Esophagus muscularis mucosa (tissue), 4 donors: ENCODE results near the gene PLOD2. TPM values are rescaled to one million over a fixed set of nuclear protein-coding genes. Genes with fewer than 3 reads are reported as not detected.

ENCODE experiments used
- DNase-seq: peaks from one replicate; pipeline ENCODE4 v3.0.0-alpha.2; 2017; ENCODE audit errors: extremely low spot score
- H3K27ac ChIP-seq, 4 donors: fragments of 200-600 bp; sonication (generic); replicated peaks in 1 of 4; 1 replicate in 3 of 4; 2 replicates in 1 of 4; pipeline ENCODE4 v1.5.1; 2016 to 2019; ENCODE audit warnings: mild to moderate bottlenecking in 1 of 4
- H3K27me3 ChIP-seq, 4 donors: fragments of 200-600 bp; sonication (generic); one replicate each; pipeline versions ENCODE4 v1.5.1 to v1.6.0; 2016 to 2019
- H3K36me3 ChIP-seq, 4 donors: fragments of 200-600 bp; sonication (generic); one replicate each; pipeline ENCODE4 v1.5.1; 2016 to 2019
- H3K4me1 ChIP-seq, 4 donors: fragments of 200-600 bp; sonication (generic); one replicate each; pipeline ENCODE4 v1.5.1; 2016 to 2019
- H3K4me3 ChIP-seq, 4 donors: fragments of 200-600 bp; sonication (generic); 1 replicate in 2 of 4; 2 replicates in 2 of 4; pipeline ENCODE4 v1.5.1; 2016 to 2019; ENCODE audit warnings: mild to moderate bottlenecking in 4 of 4, moderate library complexity in 1 of 4
- H3K9me3 ChIP-seq, 4 donors: fragments of 200-600 bp; sonication (generic); 1 replicate in 3 of 4; 2 replicates in 1 of 4; pipeline ENCODE4 v1.5.1; 2016 to 2019
- EP300 ChIP-seq: sonication (generic); formaldehyde crosslinking; IDR thresholded peaks from one replicate; pipeline ENCODE4 v1.6.1; 2017; ENCODE audit warnings: antibody characterized with exemption
- POLR2A ChIP-seq: fragments of 450-650 bp; IDR thresholded peaks from one replicate; pipeline ENCODE4 v1.6.1; 2017; ENCODE audit warnings: antibody characterized with exemption, moderate library complexity, mild to moderate bottlenecking, low read depth
- POLR2AphosphoS5 ChIP-seq, 2 donors: sonication (generic); formaldehyde crosslinking; IDR thresholded peaks; one replicate each; pipeline ENCODE4 v1.6.1; 2017; ENCODE audit warnings: antibody characterized with exemption in 2 of 2
- WGBS: methylation state at CpG from one replicate; pipeline ENCODE4 v1.1.5; 2018; 5-methylcytosine and 5-hydroxymethylcytosine counted together
- intact Hi-C: fragments of 100-400 bp; cut with DNase I; formaldehyde crosslinking; loops from one replicate; pipeline ENCODE4 v1.15.1; 2023
- total RNA-seq, 4 donors: library from RNA; depleted of rRNA; stranded (reverse); fragments of >200 nt; gene quantifications; one replicate each; pipeline versions ENCODE4 v1.1.0 to v1.2.1, GENCODE V29; 2016
- TF ChIP-seq, protein P1 (sequence below), 3 experiments: fragments of 200-600 bp in 2 of 3; fragments of 450-650 bp in 1 of 3; sonication (generic) in 2 of 3; IDR thresholded peaks; one replicate each; pipeline ENCODE4 v1.5.1; 2017 to 2019; ENCODE audit warnings: antibody characterized with exemption in 3 of 3, mild to moderate bottlenecking in 2 of 3, moderate library complexity in 1 of 3

The PLOD2 gene
- total RNA-seq, 4 donors from 2014 or later: 48.2 to 84.7 (median 54.9) TPM

DNA sequence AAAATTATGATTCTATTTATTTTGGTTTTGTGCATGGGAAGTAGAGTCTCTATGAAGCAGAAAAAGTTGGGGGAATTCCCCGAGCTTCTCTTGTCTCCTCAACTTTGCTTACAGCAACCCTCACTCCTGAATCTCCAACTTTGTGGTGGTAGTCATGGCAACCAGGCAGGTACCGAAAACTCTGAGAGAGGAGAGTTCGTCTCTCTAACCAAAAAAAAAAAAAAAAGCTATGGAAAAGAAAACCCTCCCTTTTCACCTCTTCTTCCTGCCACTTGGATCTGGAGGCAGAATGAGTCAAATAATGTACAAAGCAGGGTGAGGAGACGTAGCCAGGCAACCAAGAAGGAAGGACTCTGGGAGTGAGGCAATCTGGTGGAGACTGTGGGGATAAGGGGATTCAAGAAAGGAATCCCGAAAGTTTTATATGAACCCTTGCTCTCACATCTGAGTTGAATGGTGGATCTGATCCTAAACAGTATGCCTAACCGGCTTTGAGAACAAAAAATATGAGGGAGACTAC lies 108.1 kb downstream of the PLOD2 start:
- Histone ChIP-seq H3K27me3 (no peaks in the 10 kb centered on the region), H3K9me3 (no peaks in the 10 kb centered on the region), H3K36me3 (no peaks in the 10 kb centered on the region), H3K4me3 (no peak overlapping the region), H3K4me1 (peaks cover 0 to 1% (median 0%) of the 10 kb centered on the region in 4 donors), H3K27ac (no peak overlapping the region)
- intact Hi-C loops: no loop called here
- DNase-seq: no peak
- TF ChIP-seq, protein P1, sequence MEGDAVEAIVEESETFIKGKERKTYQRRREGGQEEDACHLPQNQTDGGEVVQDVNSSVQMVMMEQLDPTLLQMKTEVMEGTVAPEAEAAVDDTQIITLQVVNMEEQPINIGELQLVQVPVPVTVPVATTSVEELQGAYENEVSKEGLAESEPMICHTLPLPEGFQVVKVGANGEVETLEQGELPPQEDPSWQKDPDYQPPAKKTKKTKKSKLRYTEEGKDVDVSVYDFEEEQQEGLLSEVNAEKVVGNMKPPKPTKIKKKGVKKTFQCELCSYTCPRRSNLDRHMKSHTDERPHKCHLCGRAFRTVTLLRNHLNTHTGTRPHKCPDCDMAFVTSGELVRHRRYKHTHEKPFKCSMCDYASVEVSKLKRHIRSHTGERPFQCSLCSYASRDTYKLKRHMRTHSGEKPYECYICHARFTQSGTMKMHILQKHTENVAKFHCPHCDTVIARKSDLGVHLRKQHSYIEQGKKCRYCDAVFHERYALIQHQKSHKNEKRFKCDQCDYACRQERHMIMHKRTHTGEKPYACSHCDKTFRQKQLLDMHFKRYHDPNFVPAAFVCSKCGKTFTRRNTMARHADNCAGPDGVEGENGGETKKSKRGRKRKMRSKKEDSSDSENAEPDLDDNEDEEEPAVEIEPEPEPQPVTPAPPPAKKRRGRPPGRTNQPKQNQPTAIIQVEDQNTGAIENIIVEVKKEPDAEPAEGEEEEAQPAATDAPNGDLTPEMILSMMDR (IDR thresholded peaks at IDR 0.05): no peak
- TF ChIP-seq EP300 (no peak), POLR2AphosphoS5 (IDR thresholded peaks at IDR 0.05) (no peak), POLR2A (no peak)
- WGBS: 84% methylated on average over 6 of the region's 6 CpGs

DNA sequence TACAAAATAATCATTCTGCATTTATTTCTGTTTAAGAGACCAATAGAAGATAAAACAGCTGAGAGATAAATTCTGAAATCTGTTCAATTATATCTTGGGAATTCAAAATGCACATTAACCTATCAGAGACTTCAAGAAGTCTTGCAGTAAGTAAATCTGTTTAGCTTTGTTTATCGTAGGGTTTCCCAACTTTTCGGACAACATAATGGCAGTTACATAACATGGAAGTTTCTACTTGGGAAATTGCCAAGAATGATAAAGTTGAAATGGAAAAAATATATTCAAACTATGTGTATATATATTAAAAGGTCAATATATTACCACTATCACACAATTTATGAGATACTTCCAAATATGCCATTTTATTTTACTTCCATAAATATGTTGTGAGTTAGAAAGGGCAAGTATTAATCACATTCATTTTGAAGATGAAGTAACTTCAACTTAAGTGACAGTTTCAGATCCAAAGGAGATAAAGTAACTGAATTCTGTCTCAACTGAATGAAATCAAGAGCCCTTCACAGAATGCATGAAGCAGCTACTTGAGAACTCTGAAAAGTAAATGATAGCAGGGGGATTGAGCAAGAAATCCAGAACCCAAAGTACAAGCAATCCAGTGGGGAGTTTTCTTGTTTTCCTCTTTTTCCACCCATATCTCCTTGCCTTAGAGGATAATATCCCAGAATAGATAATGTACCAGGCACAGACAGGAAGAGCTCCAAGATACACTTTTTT lies 108.8 kb downstream of the PLOD2 start:
- Histone ChIP-seq H3K27me3 (no peaks in the 10 kb centered on the region), H3K4me1 (no peaks in the 10 kb centered on the region), H3K36me3 (no peaks in the 10 kb centered on the region), H3K4me3 (no peak overlapping the region), H3K27ac (no peak overlapping the region), H3K9me3 (no peaks in the 10 kb centered on the region)
- no peak for DNase-seq
- intact Hi-C loops: no loop called here
- 72% methylated on average over 2 of the region's 2 CpGs for WGBS
- TF ChIP-seq, protein P1 (IDR thresholded peaks at IDR 0.05): no peak
- TF ChIP-seq EP300 (no peak), POLR2AphosphoS5 (IDR thresholded peaks at IDR 0.05) (no peak), POLR2A (no peak)

DNA sequence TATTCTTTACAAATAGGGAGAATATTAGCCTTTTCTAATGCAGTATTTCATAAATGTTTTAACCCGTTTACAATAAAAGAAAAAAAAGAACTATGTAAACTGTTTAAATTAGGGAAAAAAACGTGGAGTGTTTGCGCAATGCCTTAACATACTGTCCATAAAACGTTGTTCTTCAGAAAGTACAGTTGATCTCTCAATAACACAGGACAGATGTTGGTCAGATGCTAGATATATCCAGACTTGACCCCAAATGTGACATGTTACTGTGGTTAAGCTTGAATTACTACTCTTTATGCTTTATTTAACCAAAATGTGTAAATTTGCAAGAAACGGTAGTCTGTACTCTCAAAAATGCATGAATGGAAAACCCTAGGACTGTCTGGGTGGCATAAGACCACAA lies 110.3 kb downstream of the PLOD2 start:
- 72% methylated on average over 5 of the region's 5 CpGs for WGBS
- H3K27ac ChIP-seq: no peak overlapping the region
- TF ChIP-seq POLR2AphosphoS5 (IDR thresholded peaks at IDR 0.05) (no peak), EP300 (no peak), POLR2A (no peak)
- TF ChIP-seq, protein P1 (IDR thresholded peaks at IDR 0.05): no peak
- no peaks in the 10 kb centered on the region for H3K4me1 ChIP-seq
- intact Hi-C loops: no loop called here
- DNase-seq: no peak
- no peak overlapping the region for H3K4me3 ChIP-seq
- H3K36me3 ChIP-seq: no peaks in the 10 kb centered on the region
- no peaks in the 10 kb centered on the region for H3K9me3 ChIP-seq
- H3K27me3 ChIP-seq: no peaks in the 10 kb centered on the region

DNA sequence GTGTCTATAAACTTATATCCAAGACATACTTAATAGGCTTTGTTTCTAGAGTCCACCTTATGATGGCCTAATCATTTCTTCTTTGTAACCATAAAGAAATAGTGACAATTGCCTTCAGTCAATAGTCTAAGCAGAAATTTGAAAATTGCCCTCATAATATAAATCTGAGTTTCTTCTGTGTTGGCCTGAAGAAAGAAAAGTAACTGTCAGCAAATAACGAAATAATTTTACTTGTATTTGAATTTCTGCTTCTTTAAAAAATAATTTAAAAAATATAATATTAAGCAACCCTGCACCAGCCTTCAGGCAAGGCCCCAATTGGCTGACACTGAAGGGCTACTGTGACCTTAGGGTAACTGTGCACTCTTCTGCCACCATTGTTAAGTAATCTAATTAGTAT lies 113.5 kb downstream of the PLOD2 start:
- WGBS: 87% methylated on average over 1 of the region's 1 CpG
- Histone ChIP-seq H3K36me3 (no peaks in the 10 kb centered on the region), H3K27me3 (no peaks in the 10 kb centered on the region), H3K27ac (no peak overlapping the region), H3K4me1 (no peaks in the 10 kb centered on the region), H3K4me3 (no peak overlapping the region), H3K9me3 (no peaks in the 10 kb centered on the region)
- DNase-seq: no peak
- intact Hi-C loops: no loop called here
- TF ChIP-seq POLR2A (no peak), POLR2AphosphoS5 (IDR thresholded peaks at IDR 0.05) (no peak), EP300 (no peak)
- TF ChIP-seq, protein P1 (IDR thresholded peaks at IDR 0.05): no peak
